Activated naive CD4-positive, alpha-beta T cell treated with anti-CD3 and anti-CD28 coated beads, Interleukin-2, amount 50 U/mL, for 24 hours (primary cell): ENCODE results near the gene VAC14.
"Not testable (repeated sequence)": the region's sequence is repeated elsewhere in the genome, so short reads cannot be mapped to it uniquely, and the experiment has no call there.

Experiments used
- H3K27ac Mint-ChIP-seq: one replicate; pipeline ENCODE4 v1.8.0; 2021; ENCODE audit warnings: mild to moderate bottlenecking, mixed read lengths
- H3K27me3 Mint-ChIP-seq: one replicate; pipeline ENCODE4 v1.8.0; 2021; ENCODE audit warnings: mixed read lengths
- H3K36me3 Mint-ChIP-seq: one replicate; pipeline ENCODE4 v1.8.0; 2021; ENCODE audit warnings: mixed read lengths
- H3K4me1 Mint-ChIP-seq: one replicate; pipeline ENCODE4 v1.8.0; 2021; ENCODE audit warnings: mixed read lengths
- H3K4me3 Mint-ChIP-seq: one replicate; pipeline ENCODE4 v1.8.0; 2021; ENCODE audit warnings: mild to moderate bottlenecking, mixed read lengths
- H3K9me3 Mint-ChIP-seq: one replicate; pipeline ENCODE4 v1.8.0; 2021; ENCODE audit warnings: mixed read lengths

Gene VAC14

DNA sequence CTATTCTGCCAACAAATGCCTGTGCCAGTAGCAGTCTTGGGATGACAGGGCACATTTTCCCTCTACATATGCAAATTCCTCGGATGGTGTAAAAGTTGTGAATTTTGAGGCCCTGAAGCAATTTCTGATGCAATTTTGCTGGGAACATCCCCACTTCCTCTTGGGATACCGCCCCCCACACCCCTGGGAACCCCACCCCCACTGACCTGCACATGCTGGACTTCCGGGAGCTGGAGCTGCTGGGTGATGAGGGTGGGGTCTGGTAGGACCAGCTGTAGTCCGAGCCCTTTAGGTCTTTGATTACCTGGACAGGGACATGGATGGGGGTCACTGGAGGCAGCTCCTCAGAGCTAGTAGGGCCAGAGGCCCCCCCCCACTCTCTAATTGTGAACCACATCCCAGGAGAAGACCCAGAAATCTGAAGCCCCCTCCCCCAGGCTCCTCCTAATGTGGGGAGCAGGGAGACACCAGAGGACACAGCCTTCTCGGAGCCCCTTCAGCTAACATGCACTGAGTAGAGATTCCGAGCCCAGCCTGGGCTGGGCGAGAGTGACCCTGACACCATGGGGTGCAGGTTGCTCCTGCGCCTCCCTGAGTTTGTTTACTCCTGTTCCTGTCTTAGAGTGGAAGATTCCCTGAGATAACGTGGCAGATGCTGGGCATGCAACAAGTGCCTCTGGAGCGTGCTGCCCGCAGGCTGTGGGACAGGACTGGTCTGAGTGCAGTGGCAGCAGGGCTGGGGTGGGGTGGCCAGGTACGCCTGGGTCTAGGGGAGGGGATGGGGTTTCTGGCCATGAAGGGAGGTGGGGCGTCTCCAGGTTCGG is 124.1 kb downstream of the VAC14 start:
- H3K4me1 Mint-ChIP-seq: no peaks in the 10 kb centered on the region
- no peaks in the 10 kb centered on the region for H3K36me3 Mint-ChIP-seq
- H3K27me3 Mint-ChIP-seq: no peaks in the 10 kb centered on the region
- no peak overlapping the region for H3K4me3 Mint-ChIP-seq
- no peak overlapping the region for H3K27ac Mint-ChIP-seq
- H3K9me3 Mint-ChIP-seq: no peaks in the 10 kb centered on the region

DNA sequence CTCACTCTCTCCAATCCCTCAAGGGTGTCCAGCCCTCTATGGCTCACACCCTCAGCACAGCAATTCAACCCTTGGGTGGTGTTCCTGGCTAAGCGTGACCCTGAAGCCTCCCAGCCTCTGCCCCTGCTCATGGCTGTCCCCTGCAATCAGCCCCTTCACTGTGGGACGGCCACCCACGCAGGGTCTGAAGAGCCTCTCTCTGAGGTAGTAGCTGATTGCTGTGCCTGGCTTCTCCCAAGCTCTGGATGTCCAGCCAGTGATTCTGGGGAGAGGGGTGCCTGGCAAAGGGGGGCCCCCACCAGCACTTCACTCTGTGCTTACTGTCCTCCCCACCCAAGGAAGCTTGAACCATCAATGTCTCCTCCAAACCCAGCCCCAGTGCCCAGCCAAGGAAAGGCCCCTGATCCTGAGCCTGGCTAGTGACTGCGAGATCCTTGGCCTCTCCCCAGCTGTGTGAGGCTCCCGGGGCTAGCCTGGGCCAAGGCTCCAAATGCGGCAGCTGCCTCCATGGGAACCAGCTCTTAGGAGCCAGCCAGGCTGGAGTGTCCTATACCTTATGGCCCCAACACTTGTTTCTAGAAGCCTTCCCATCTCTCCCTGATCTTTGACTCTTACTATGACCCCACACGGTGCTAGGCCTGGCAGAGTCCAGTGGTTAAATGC is 125.0 kb downstream of the VAC14 start:
- Mint-ChIP-seq H3K27ac (no peak overlapping the region), H3K27me3 (no peaks in the 10 kb centered on the region), H3K4me3 (no peak overlapping the region), H3K36me3 (no peaks in the 10 kb centered on the region), H3K4me1 (no peaks in the 10 kb centered on the region), H3K9me3 (no peaks in the 10 kb centered on the region)

DNA sequence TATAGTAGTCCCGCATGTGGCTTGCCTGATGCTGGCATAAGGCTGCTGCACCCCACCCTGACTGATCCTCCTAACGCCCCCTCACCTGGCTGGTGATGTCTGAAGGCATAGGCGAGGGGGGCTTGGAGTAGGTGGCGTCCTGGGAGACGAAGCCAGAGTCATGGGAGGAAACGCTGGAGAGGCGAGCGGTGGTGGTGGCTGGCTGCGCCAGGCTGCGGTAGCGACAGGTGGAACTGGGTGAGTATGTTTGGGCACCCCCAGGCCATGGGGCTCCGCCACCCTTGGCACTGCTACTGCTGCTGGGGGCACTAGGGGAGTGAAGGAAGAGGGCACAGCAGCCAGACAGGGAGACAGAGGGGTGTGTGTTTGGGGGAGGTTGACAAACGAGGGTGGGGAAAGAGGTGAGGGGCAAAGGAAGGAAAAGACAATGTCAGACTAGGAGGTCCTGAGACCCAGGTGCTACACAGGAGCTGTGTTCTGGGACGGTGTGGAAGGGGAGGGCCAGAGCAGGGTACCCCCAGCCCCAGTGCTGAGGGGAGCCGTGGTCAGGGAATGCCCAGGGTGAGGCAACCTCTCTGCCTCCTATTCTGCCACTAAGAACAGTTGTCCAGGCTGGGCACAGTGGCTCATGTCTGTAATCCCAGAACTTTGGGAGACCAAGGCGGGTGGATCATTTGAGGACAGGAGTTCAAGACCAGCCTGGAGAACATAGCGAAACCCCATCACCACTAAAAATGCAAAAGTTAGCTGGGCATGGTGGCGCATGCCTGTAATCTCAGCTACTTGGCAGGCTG is 126.5 kb downstream of the VAC14 start:
- no peaks in the 10 kb centered on the region for H3K4me1 Mint-ChIP-seq
- H3K36me3 Mint-ChIP-seq: peaks cover 2% of the 10 kb centered on the region
- H3K9me3 Mint-ChIP-seq: no peaks in the 10 kb centered on the region
- H3K27ac Mint-ChIP-seq: no peak overlapping the region
- H3K4me3 Mint-ChIP-seq: no peak overlapping the region
- H3K27me3 Mint-ChIP-seq: no peaks in the 10 kb centered on the region

DNA sequence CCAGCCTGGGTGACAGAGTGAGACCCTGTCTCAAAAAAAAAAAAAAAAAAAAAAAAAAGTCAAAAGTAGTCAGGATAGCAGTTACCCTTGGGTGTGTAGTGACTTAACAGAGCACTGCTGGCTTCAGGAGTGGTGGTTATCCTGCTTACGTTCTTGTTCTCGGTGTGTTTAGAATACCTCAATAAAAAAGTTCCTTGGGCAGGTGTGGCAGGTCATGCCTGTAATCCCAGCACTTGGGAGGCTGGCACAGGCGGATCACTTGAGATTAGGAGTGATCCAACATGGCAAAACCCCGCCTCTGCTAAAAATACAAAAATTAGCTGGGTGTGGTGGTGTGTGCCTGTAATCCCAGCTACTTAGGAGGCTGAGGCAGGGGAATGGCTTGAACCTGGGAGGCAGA is 130.0 kb downstream of the VAC14 start:
- not testable (repeated sequence) for H3K4me3 Mint-ChIP-seq, H3K27me3 Mint-ChIP-seq, H3K27ac Mint-ChIP-seq, H3K36me3 Mint-ChIP-seq, H3K4me1 Mint-ChIP-seq, H3K9me3 Mint-ChIP-seq

DNA sequence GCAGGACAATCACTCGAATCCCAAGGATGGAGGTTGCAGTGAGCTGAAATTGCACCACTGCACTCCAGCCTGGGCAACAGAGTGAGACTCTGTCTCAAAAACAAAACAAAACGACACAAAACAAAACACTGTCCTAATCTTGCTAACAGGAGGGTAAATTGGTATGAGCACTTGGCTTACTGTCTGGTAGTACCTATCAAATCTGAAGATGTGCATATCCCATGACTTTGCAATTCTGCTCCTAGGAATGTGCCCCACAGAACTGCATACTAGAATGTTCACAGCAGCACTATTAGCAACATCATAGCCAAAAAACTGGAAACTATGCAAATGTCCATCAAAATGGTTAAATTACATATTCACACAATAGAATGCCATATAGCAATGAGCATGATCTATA is 130.8 kb downstream of the VAC14 start:
- H3K36me3 Mint-ChIP-seq: peaks cover 9% of the 10 kb centered on the region
- no peak overlapping the region for H3K27ac Mint-ChIP-seq
- H3K4me1 Mint-ChIP-seq: no peaks in the 10 kb centered on the region
- H3K27me3 Mint-ChIP-seq: no peaks in the 10 kb centered on the region
- no peak overlapping the region for H3K4me3 Mint-ChIP-seq
- H3K9me3 Mint-ChIP-seq: no peaks in the 10 kb centered on the region

DNA sequence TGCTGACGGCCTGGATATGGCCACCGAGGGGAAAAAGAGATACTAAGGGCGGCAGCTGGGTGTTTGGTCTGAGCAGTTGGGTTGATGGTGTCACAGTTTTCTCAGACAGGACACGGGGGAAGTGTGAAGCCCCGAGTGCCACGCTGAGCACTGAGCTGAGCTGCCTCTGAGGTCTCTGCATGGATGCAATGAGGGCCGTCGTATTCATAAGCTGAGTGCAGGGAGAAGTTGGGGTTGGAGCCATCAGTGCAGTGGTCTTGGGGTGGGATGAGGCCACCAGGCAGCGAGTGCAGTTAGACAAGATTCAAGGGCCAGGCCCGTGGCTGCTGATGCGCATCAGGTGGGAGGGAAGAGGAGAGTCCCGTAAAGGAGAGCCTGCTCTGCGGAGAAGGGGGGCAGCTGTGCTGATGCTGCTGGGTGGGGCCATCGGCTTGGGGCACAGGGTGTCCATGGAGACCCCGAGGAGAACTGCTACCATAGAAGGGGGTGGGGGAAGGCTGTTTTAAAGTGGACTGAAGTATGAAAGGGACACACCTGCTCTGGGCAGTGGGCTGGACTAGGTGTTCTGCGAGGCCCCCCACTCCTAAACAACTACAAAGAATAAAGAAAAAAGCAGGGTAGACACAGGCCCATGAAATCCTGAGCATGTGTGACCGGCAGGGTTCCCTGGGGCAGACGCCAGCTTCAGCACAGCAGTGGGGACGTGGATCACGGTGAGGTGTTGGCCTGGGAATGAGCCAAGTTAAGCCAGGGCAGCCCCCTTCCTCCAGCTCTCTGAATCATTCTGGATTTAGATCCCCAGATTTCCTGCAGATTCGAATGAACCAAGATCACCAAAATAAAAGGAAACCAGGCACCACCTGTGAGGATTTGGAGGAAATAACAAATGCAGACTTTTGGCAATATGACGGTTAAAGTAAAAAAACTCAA is 134.9 kb downstream of the VAC14 start:
- H3K4me1 Mint-ChIP-seq: no peaks in the 10 kb centered on the region
- H3K27me3 Mint-ChIP-seq: no peaks in the 10 kb centered on the region
- no peaks in the 10 kb centered on the region for H3K9me3 Mint-ChIP-seq
- no peak overlapping the region for H3K27ac Mint-ChIP-seq
- H3K4me3 Mint-ChIP-seq: no peak overlapping the region
- peaks cover 9% of the 10 kb centered on the region for H3K36me3 Mint-ChIP-seq

DNA sequence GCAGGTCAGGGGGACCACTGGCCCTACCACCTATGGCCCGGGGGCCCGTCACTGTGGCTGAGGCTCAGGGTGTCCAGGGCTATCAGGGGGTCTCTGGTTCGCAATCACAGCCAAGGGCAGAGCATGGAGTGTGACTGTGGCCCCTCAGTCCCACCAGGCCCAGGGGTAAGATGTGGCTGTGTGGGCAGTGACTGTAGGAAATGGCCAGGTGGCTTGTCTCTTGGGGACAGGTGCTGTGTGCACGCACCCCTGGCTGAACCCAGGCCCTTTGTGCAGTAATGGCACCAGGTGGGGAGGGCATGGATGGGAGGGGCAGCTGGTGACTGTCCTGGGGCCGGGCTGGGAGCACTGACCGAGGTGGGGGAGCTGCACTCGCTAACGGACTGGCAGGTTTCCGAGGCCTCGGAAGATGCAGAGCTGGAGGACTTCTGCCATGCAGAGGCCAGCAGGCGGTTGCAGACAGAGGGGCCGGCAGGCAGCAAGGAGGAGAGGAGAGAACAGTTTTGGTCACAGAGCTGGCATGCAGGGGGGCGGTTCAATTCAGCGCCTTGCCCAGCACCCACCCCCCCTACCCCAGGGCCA is 135.8 kb downstream of the VAC14 start:
- H3K27me3 Mint-ChIP-seq: no peaks in the 10 kb centered on the region
- H3K9me3 Mint-ChIP-seq: no peaks in the 10 kb centered on the region
- no peak overlapping the region for H3K27ac Mint-ChIP-seq
- no peaks in the 10 kb centered on the region for H3K4me1 Mint-ChIP-seq
- H3K4me3 Mint-ChIP-seq: no peak overlapping the region
- peaks cover 6% of the 10 kb centered on the region for H3K36me3 Mint-ChIP-seq

DNA sequence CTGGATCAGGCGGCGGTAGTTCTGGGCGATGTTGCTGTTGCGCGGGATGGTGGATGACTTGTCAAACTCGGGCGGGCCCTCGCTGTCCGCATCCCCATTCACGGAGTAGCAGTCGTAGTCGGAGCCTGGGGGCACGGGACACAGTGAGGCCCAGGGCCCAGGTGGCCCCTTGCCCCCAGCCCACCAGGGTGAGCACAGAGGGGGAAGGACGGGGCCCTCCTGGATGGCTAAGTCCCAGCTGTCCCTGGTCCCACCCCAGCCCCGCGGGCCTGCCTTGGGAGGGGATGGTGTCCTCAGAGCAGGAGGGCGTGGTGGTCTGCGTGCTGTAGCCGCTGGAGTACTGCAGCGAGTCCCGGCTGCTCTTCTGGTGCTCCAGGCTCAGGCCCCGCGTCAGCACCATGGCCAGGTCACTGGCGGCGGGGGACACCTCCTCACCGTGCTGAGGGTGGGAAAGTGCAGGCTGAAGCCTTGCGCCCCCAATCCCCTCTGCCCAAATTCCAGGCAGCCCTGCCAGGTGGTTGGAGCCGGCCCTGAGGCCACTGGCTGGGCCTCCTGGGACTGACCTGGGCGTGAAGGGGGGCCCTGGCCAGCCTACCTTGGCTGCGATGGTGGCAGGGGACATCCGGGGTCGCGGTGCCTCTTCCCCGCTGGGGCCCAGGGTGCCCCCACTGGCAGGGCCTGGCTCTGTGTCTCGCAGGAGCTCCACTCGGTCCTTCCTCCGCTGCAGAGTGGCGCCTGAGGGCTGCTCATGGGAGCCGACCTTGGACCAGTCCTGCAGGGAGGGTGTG is 136.4 kb downstream of the VAC14 start:
- Mint-ChIP-seq H3K27ac (no peak overlapping the region), H3K4me1 (no peaks in the 10 kb centered on the region), H3K36me3 (peaks cover 6% of the 10 kb centered on the region), H3K4me3 (no peak overlapping the region), H3K9me3 (no peaks in the 10 kb centered on the region), H3K27me3 (no peaks in the 10 kb centered on the region)

DNA sequence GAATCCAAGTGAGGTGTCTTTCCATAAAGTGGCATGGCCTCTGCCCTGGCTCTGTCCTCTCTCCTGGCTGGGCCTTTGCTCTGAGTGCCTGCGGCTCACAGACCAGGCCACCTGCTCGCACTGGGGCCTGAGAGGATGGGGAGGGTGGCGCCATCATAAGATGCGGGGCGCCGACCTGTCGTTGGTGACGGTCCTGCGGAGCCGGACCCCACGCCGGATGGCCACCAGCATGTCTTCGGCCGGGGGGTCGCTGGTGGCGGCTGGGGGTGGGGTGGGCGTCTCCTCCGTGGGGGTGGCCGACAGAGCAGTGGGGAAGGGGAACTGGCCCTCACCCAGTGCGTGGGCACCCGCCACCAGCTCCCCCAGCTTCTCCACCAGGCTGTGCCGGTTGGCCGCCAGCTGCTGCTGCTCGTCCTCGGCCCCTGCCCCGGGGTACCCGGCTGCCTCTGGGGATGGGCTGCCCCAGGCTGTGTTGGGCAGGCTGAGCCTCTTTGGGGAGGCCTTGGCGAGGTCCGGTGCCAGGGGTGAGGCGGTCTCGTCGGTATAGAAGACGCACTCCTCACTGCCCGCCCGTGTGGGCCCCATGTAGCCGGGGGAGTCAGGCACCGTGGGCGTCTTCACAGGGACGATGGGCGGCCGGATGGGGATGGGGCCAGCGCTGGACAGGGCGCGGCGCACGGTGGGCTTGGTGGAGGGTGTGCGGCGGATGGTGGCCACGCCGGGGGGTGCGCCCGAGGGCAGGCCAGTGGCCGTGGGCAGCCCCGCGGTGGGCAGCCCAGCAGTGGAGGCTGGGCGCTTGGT is 137.2 kb downstream of the VAC14 start:
- H3K9me3 Mint-ChIP-seq: no peaks in the 10 kb centered on the region
- H3K27me3 Mint-ChIP-seq: no peaks in the 10 kb centered on the region
- H3K27ac Mint-ChIP-seq: no peak overlapping the region
- peaks cover 4% of the 10 kb centered on the region for H3K36me3 Mint-ChIP-seq
- H3K4me3 Mint-ChIP-seq: no peak overlapping the region
- H3K4me1 Mint-ChIP-seq: no peaks in the 10 kb centered on the region

DNA sequence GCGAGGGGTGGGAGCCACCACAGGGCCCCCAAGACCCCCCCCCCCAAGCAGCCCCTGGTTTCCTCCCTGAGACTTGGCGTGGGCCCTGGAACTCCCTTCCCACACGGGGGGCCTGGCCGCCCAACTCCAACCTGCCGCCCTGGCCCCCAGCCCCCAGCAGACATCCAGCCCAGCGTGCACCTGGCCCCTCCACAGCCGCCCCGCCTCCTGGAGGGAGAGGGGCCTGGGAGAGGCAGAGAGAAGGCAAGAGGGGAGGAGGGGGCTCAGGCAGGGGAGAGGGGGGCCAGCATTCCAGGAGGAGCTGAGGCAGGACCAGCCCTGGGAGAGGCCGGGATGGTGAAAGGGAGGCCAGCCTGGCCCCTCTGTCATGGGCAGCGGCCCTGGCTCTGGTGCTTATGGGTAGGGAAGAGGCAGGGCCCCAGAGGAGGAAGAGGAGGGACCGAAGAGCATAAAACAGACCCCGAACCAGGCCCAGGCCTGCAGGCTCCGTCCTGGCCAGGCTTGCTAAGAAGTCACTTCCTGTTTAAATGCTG is 137.9 kb downstream of the VAC14 start:
- Mint-ChIP-seq H3K4me1 (no peaks in the 10 kb centered on the region), H3K4me3 (no peak overlapping the region), H3K9me3 (no peaks in the 10 kb centered on the region), H3K36me3 (peaks cover 4% of the 10 kb centered on the region), H3K27ac (no peak overlapping the region), H3K27me3 (no peaks in the 10 kb centered on the region)

DNA sequence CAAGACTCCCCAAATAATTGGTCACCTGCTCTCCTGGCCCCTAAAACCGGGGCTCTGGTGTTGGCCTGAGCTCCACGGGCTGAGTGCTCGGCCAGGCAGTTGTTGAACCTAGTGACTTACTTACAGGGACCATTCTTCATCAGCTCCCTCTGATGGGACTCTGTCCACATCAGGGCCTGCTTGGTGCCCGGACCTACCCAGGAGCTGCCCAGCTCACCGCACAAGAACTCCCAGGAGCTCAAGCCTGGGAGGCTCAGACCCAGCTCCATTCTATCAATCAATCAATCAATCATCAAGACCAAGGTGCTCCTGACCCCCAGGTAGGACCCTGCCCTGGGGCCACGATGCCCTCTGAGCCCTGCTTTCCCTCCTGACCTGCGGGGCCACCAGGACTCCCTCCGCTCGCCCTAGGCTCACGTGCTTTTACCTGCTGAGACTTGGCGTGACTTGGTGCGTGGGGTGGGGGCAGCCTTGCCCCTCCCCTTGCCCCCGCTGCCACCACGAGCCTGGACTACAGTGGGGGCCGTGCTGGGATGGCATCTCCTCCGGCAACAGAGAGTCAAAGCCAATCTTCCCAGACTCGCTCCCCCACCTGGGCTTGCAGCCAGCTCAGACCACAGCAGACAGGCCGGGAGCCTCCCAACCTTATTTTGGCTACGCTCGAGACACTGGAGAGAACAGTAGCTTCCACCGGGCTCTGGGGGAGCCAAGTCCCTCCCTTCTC is 138.9 kb downstream of the VAC14 start:
- no peak overlapping the region for H3K27ac Mint-ChIP-seq
- peaks cover 4% of the 10 kb centered on the region for H3K36me3 Mint-ChIP-seq
- no peaks in the 10 kb centered on the region for H3K4me1 Mint-ChIP-seq
- no peak overlapping the region for H3K4me3 Mint-ChIP-seq
- no peaks in the 10 kb centered on the region for H3K9me3 Mint-ChIP-seq
- H3K27me3 Mint-ChIP-seq: no peaks in the 10 kb centered on the region

DNA sequence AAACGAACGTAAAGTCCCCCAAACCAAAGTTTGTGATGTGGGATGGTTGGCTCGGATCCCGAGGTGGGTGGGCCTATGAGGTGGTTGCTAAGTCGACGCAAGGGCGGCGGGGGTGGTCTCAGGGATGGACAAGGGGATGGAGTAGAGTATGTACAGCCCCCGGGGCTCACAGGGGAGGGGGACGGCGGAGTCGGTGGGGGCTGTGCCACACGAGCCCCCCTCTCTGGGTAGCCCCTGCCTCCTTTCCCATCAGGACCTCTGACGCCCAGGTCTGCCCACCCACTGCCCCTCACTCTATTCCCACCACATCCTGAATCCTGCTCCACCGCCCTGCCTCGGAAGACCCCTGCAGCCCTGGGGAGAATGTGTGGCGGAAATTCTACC is 139.4 kb downstream of the VAC14 start:
- H3K9me3 Mint-ChIP-seq: no peaks in the 10 kb centered on the region
- no peaks in the 10 kb centered on the region for H3K27me3 Mint-ChIP-seq
- H3K27ac Mint-ChIP-seq: no peak overlapping the region
- no peak overlapping the region for H3K4me3 Mint-ChIP-seq
- H3K36me3 Mint-ChIP-seq: peaks cover 3% of the 10 kb centered on the region
- no peaks in the 10 kb centered on the region for H3K4me1 Mint-ChIP-seq
